Measurements from ENCODE around the gene C6orf89. TPM values are rescaled to one million over a fixed set of nuclear protein-coding genes. Genes with fewer than 3 reads are reported as not detected.

Gene C6orf89
- total RNA-seq, 1 experiment from 2014 or later: 22.6 TPM

GRCh38 chr6:36886950-36887618 lies 1.3 kb downstream of the C6orf89 start:
- Histone ChIP-seq H3K4me1 (ENCODE audit: insufficient read depth, low read length, poor library complexity, severe bottlenecking) (peaks cover 6% of the 10 kb centered on the region), H3K4me3 (ENCODE audit: low read depth, low read length, poor library complexity, severe bottlenecking) (peak overlapping the region; percentile 72), H3K27ac (ENCODE audit: low read depth, low read length, poor library complexity, severe bottlenecking) (no peak overlapping the region), H3K36me3 (ENCODE audit: insufficient read depth, low read length, poor library complexity, severe bottlenecking) (no peaks in the 10 kb centered on the region), H3K27me3 (replicated peaks; ENCODE audit: insufficient read depth, low read depth, low read length, poor library complexity) (no peaks in the 10 kb centered on the region), H3K9me3 (ENCODE audit: low read depth, low read length, poor library complexity, severe bottlenecking) (no peaks in the 10 kb centered on the region)
- TF ChIP-seq, protein P1, sequence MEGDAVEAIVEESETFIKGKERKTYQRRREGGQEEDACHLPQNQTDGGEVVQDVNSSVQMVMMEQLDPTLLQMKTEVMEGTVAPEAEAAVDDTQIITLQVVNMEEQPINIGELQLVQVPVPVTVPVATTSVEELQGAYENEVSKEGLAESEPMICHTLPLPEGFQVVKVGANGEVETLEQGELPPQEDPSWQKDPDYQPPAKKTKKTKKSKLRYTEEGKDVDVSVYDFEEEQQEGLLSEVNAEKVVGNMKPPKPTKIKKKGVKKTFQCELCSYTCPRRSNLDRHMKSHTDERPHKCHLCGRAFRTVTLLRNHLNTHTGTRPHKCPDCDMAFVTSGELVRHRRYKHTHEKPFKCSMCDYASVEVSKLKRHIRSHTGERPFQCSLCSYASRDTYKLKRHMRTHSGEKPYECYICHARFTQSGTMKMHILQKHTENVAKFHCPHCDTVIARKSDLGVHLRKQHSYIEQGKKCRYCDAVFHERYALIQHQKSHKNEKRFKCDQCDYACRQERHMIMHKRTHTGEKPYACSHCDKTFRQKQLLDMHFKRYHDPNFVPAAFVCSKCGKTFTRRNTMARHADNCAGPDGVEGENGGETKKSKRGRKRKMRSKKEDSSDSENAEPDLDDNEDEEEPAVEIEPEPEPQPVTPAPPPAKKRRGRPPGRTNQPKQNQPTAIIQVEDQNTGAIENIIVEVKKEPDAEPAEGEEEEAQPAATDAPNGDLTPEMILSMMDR (conservative IDR thresholded peaks at IDR 0.05; ENCODE audit: low read depth, low read length): no peak
- no peak for TF ChIP-seq EZH2 (IDR thresholded peaks at IDR 0.05; ENCODE audit: borderline replicate concordance, low read depth, low read length, poor library complexity, severe bottlenecking)
- ChIA-PET CTCF (no interaction called here), POLR2A (ENCODE audit: low non-redundant PET) (no interaction called here)
- intact Hi-C loops (cut with micrococcal nuclease; ENCODE audit: unreplicated experiment): loop anchor here (10.0 kb wide), 2 partner anchors 288 to 328 kb away; partner anchors contain the start of gene PIM1
- BruUV-seq (replicated peaks): no TSS peak
- DNase-seq (ENCODE audit: low spot score): no peak

DNA sequence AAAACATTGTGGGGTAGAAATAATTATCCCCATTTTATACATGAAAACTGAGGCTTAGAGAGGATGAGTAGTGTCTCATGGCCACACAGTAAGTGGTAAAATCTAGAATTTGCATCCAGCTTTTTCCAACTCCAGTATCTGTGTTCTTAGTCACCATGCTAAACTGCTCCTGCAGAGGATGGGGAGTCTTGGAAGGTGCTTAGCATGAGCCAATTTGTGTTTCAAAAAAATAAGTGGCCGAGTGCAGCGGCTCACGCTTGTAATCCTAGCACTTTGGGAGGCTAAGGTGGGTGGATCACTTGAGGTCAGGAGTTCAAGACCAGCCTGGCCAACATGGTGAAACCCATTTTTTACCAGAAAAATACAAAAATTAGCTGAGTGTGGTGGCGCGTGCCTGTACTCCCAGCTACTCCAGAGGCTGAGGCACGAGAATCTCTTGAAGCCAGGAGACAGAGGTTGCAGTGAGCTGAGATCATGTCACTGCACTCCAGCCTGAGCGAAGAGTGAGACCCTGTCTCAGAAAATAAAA lies 2.4 kb downstream of the C6orf89 start:
- DNase-seq (ENCODE audit: low spot score): no peak
- H3K27me3 ChIP-seq (replicated peaks; ENCODE audit: insufficient read depth, low read depth, low read length, poor library complexity): no peaks in the 10 kb centered on the region
- no peaks in the 10 kb centered on the region for H3K9me3 ChIP-seq (ENCODE audit: low read depth, low read length, poor library complexity, severe bottlenecking)
- peaks cover 6% of the 10 kb centered on the region for H3K4me1 ChIP-seq (ENCODE audit: insufficient read depth, low read length, poor library complexity, severe bottlenecking)
- POLR2A ChIA-PET (ENCODE audit: low non-redundant PET): no interaction called here
- no peak overlapping the region for H3K4me3 ChIP-seq (ENCODE audit: low read depth, low read length, poor library complexity, severe bottlenecking)
- H3K27ac ChIP-seq (ENCODE audit: low read depth, low read length, poor library complexity, severe bottlenecking): no peak overlapping the region
- intact Hi-C loops (cut with micrococcal nuclease; ENCODE audit: unreplicated experiment): loop anchor here (10.0 kb wide), 2 partner anchors 287 to 327 kb away; partner anchors contain the start of gene PIM1
- CTCF ChIA-PET: no interaction called here
- no peak for TF ChIP-seq EZH2 (IDR thresholded peaks at IDR 0.05; ENCODE audit: borderline replicate concordance, low read depth, low read length, poor library complexity, severe bottlenecking)
- TF ChIP-seq, protein P1 (conservative IDR thresholded peaks at IDR 0.05; ENCODE audit: low read depth, low read length): no peak
- no peaks in the 10 kb centered on the region for H3K36me3 ChIP-seq (ENCODE audit: insufficient read depth, low read length, poor library complexity, severe bottlenecking)
- no TSS peak for BruUV-seq (replicated peaks)

DNA sequence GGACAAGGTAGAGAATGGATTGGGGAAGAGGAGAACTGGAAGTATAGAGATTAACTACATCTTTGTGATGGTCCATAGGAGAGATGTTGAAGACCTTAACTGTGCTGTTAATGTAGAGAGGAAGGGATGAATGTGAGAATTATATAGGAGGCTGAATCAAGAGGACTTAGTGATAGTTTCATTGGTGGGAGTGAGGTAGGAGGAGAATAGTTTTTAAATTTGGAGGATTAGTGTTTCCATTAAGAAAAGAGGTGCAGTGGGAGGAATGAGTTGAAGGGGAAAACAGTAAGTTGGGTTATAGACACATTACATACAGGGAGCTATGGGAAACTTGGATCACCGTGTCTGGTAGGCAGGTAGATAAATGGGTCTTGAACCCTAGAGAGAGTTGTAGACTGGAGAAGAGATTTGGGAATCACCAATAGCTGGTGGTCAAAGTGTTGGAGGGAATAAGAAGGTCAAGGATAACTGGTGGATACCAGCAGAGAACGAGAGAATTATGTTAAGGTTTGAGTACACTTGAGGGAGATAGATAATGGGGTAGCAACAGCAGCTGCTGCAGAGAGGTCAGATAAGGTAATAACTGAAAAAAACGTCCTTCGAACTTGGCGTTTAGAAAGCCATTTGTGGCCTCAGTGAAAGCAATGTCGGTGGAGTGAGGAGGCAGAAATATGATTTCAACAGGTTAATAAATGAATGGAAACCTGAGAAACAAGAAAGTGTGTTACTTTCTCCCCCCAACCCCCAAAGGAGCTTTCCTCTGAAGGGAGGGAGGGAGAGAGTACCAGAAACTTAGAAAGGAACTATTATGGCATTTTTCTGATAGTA lies 3.1 kb downstream of the C6orf89 start:
- H3K4me3 ChIP-seq (ENCODE audit: low read depth, low read length, poor library complexity, severe bottlenecking): no peak overlapping the region
- H3K9me3 ChIP-seq (ENCODE audit: low read depth, low read length, poor library complexity, severe bottlenecking): no peaks in the 10 kb centered on the region
- H3K4me1 ChIP-seq (ENCODE audit: insufficient read depth, low read length, poor library complexity, severe bottlenecking): peaks cover 6% of the 10 kb centered on the region
- H3K27me3 ChIP-seq (replicated peaks; ENCODE audit: insufficient read depth, low read depth, low read length, poor library complexity): no peaks in the 10 kb centered on the region
- TF ChIP-seq, protein P1 (conservative IDR thresholded peaks at IDR 0.05; ENCODE audit: low read depth, low read length): no peak
- TF ChIP-seq EZH2 (IDR thresholded peaks at IDR 0.05; ENCODE audit: borderline replicate concordance, low read depth, low read length, poor library complexity, severe bottlenecking): no peak
- BruUV-seq (replicated peaks): no TSS peak
- intact Hi-C loops (cut with micrococcal nuclease; ENCODE audit: unreplicated experiment): loop anchor here (10.0 kb wide), 2 partner anchors 286 to 326 kb away; partner anchors contain the start of gene PIM1
- CTCF ChIA-PET: no interaction called here
- H3K27ac ChIP-seq (ENCODE audit: low read depth, low read length, poor library complexity, severe bottlenecking): no peak overlapping the region
- H3K36me3 ChIP-seq (ENCODE audit: insufficient read depth, low read length, poor library complexity, severe bottlenecking): no peaks in the 10 kb centered on the region
- DNase-seq (ENCODE audit: low spot score): no peak
- POLR2A ChIA-PET (ENCODE audit: low non-redundant PET): no interaction called here
